Fibroblast of skin of right quadriceps (primary cell): Measurements from ENCODE around the gene DNMT3A.

Experiments
- DNase-seq: peaks from one replicate; pipeline ENCODE4 v3.0.0-alpha.2; 2013

DNMT3A gene

DNA sequence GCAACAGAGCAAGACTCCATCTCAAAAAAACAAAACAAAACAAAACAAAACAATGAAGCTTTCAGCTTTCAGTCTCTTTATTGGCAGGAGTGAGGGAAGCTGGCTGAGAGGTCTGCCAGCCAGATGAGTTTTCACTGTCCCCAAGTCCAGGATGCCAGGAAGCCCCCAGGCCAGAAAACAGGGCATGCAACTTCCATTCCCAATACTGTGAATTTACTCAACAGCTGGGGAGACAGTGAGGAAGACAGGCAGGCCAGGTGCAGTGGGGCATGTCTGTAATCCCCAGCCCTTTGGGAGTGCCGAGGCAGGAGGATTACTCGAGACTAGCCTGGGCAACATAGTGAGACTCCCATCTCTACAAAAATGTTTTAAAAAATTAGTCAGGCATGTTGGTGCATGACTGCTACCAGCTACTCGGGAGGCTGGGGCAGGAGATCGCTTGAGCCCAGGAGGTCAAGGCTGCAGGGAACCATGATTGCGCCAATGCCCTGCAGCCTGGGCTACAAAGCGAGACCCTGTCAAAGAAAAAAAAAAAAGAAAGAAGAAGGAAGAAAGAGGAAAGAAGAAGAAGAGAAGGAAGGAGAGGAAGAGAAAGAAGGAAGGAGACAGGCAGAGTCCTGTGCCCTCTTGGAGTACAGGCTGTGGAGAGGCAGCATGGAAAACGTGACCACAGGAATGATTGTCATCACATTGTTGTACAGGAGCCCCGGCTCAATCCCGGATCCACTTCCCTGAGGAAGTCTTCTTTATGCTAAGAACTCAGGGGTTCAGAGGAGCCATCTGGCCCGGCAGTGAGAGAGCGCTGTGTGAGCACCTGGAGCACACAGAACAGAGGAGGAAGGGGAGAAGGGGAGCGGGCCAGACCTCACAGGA, 144.2 kb downstream of the DNMT3A start:
- DNase-seq = peak; percentile 38

DNA sequence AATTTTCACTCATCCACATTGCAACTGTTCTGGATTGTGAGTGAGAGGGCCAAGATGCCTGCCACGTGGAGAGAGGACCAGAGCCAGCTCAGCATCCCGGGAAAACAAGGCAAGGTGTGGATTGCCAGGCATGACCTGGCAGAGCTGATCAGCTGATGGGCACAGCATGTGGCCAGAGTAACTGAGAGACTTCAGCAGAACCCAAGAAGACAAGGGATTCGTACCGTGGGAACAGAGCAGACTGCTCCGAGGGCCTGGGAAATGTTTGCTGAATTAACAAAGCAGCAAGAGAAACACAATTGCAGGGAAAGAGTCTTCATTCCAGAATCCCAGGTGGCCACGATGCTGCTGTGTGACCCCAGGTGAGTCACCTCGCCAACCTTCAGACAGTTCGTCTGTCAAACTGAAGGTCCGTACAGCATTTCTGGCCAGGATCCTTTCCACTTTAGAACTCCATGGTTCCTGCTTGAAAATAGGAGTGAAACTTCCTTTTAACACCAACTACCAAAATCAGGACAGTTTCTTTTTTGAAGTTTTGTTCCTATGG, 147.1 kb downstream of the DNMT3A start:
- DNase-seq = no peak

DNA sequence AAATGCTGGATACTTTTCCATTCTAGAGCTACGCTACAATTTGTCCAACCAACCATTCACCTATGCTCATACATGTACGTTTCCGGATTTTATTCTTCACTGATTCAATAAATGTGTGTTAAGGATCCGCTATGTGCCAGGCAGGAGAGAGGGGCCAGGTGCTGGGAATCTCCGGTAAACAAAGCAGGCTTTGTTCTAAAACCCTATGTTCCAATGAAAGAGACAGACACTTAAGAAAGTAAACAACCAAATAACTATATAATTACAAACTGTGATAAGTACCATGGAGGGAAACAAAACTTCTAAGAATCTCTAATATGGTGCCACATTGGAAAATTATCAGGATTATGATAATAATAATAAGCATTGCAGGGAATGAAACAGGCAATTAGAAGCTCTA, 151.2 kb downstream of the DNMT3A start:
- no peak for DNase-seq

DNA sequence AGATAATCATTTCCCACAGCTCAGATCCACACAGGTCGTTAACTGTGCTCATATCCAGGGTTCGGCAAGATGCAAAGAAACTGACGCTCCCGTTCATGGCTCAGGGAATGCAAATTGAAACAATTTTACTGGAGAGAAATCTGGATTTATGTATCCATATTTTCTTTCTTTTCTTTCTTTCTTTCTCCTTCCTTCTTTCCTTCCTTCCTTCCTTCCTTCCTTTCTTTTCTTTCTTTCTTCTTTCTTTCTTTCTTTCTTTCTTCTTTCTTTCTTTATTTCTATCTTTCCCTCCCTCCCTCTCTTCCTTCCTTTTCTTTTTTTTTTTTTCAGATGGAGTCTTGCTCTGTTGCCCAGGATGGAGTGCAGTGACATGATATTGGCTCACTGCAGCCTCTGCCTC, 153.3 kb downstream of the DNMT3A start:
- no peak for DNase-seq

DNA sequence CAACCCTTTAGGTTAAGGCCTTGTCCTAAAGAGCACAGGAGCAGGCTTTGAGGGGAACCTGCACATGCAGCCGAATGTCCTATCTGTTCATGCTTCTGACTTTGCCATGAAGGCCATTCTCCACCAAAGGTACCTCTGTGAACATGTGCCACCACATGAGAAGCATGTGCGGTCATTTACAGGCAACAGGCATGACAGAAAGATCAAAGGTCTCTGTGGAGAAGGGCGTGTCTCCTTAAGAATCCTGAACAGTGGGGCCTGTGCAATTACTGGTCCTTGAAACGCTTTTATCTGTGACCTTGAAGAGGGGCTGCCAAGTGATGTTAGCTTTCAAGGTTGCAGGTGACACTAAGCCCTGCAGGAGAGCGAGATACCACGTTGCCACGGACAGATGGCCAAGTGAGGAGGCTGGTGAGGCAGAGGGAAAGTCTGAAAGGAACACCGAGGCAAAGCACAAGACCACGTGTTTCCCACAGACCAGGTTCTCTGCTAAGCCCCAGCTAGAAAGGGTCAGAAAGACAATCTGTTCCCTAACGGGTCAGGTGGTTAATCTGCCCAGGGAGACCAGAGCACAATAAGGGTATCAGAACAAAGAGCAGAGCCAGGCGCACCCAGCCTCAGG, 153.9 kb downstream of the DNMT3A start:
- DNase-seq = no peak

DNA sequence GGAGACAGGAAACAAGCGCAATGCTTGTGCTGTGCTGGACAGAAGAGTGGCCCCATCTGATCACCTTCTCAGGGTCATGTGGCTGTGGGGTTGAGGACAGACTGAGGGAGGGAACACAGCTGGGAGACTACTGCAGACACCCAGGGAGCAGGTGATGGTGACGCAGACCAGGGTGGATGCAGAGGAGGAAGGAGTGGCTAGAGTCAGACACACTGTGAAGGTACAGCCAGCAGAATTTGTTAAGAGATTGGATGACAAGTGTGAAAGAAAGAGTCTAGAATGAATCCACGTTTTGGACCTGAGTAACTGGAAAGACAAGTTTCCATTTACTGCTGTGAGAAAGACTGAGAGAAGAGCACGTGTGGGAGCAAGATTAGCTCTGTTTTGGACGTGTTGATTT, 157.5 kb downstream of the DNMT3A start:
- DNase-seq = no peak

DNA sequence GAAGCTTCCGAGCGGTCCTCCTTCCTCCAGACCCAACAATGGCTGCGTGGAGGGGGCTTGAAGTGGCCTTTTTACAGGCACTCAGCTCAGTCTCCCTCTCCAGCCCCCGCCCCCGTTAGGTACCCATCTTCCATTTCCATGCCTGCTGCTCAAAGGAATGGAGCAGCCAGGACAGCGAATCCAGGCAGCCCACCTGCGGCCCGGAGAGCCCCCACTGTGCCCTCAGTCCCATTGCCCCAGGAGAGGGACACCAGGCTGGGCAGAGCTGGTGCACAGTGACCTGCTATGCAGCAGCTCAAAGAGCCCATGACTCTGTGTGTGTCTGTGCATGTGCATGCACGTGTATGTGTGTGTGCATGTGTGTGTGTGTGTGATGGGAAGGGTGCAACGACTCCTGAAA, 162.7 kb downstream of the DNMT3A start:
- DNase-seq = no peak
